AG10803 (cell line): ENCODE results near the gene CD164.
A peak's percentile ranks its signal among the peaks of the same experiment; 100 is the strongest.

Experiments used
- DNase-seq: peaks from one replicate; pipeline ENCODE4 v3.0.0; 2010; ENCODE audit warnings: low read depth
- H3K4me3 ChIP-seq: 2 replicates; pipeline ENCODE4 v1.5.1; 2011; ENCODE audit warnings: mild to moderate bottlenecking, low read length, control low read depth
- TF ChIP-seq, protein P1 (sequence below): conservative IDR thresholded peaks from 2 replicates; pipeline ENCODE4 v1.5.1; 2011; ENCODE audit warnings: mild to moderate bottlenecking, low read length, control low read depth, inconsistent platforms

CD164 gene

DNA sequence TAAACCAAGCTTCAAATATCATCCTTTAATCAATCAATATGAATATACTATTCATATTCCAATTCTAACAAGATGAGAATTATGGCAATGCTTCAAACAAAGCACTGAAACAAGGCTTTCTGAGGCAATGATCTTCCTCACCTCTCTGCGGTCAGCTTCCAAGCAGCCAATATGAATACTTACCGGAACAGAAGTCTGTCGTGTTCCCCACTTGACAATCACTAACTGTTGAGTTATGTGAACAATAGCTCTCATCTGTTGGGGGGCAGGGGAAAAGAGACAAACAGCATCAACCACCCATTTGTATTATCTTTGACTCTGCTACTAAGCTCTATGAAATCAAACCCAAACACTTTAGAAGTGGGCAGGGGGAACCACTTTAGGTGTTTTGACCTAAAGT lies 4.5 kb downstream of the CD164 start:
- TF ChIP-seq, protein P1, sequence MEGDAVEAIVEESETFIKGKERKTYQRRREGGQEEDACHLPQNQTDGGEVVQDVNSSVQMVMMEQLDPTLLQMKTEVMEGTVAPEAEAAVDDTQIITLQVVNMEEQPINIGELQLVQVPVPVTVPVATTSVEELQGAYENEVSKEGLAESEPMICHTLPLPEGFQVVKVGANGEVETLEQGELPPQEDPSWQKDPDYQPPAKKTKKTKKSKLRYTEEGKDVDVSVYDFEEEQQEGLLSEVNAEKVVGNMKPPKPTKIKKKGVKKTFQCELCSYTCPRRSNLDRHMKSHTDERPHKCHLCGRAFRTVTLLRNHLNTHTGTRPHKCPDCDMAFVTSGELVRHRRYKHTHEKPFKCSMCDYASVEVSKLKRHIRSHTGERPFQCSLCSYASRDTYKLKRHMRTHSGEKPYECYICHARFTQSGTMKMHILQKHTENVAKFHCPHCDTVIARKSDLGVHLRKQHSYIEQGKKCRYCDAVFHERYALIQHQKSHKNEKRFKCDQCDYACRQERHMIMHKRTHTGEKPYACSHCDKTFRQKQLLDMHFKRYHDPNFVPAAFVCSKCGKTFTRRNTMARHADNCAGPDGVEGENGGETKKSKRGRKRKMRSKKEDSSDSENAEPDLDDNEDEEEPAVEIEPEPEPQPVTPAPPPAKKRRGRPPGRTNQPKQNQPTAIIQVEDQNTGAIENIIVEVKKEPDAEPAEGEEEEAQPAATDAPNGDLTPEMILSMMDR, result no peak
- H3K4me3 ChIP-seq, result no peak overlapping the region
- no peak for DNase-seq

DNA sequence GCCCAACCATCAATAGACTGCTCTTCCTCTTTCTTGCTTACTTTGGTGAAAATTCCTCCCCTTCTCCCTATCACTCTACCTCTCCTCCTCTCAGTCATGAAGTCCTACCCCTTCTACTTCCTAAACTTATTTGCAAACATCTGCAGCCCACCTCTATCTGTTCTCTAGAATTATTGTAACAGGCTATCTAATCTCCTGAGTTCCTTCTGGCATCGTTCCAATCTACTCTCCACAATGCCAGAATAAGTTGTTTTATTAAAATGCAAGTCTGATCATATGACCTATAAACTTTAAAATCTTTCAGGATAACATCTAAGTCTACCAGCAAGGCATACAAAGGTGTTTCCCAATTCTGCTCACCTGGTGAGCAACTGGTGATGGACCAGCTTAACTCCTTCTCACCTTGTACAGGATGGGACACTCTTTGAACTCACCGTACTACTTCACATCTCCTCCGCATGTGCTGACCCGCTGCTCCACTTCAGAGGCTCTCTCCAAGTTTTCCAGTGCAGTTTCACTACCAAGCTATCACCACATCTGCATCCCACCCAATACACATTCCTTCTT lies 7.9 kb downstream of the CD164 start:
- no peak for DNase-seq
- TF ChIP-seq, protein P1, result no peak
- no peak overlapping the region for H3K4me3 ChIP-seq

DNA sequence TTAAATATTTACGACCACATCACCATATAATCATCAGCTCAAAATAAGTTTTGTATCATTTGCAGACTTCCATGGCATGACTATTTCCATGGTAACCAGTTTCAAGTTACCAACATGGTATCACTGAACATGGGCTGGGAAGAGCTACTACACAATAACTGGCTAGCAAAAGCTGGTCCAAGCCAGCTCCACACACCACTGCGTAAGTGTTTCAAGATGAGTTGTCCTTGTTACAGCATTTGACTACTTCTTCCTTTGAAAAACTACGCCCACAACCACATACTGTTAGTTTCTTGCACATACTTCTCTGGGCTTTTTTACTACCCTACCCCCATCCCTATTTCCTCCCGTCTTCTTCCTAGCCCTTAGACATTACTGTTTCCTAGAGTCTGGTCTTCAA lies 8.5 kb downstream of the CD164 start:
- H3K4me3 ChIP-seq, result no peak overlapping the region
- TF ChIP-seq, protein P1, result no peak
- peak; percentile 26 for DNase-seq

DNA sequence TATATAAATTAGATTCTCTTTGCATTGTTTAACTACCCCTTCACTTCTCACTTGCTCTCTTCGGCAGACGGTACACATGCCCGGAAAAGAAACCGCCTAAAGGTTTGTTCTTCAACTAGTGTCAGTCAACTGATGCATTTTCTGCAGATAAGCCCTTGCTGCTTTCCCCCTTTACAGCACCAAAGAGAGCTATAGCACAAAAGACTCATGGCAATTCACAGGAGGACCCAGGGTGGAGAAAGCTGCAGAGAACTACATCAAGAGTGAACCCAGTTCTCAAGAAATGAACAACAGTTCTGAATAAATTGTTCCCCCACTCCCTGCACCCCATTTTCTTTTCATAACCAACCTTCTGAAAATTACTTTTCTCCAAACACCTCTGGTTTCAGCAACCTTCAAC lies 8.9 kb downstream of the CD164 start:
- TF ChIP-seq, protein P1, result no peak

DNA sequence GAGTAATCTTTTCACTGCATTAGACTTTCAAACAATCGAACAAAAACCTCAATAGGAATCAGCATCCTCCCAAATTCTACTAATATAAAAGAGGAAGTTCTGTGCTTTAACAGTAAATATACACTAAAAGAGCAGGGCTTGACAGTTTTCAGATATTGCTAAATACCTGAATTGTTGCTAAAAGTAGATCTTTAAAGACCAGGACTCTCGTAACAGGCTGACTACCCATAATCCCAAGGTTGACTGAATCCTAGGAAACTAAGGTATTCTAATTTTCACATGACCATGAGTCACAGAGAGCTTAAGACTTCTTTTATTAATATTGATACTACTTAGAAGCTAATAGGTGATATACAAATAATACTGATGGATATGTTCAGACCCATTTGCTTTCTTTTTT lies 10.1 kb downstream of the CD164 start:
- H3K4me3 ChIP-seq, result no peak overlapping the region
- no peak for DNase-seq
- TF ChIP-seq, protein P1, result no peak

More for the DNA sequence above, 8.9 kb downstream of the CD164 start:
- H3K4me3 ChIP-seq, result no peak overlapping the region
- no peak for DNase-seq

DNA sequence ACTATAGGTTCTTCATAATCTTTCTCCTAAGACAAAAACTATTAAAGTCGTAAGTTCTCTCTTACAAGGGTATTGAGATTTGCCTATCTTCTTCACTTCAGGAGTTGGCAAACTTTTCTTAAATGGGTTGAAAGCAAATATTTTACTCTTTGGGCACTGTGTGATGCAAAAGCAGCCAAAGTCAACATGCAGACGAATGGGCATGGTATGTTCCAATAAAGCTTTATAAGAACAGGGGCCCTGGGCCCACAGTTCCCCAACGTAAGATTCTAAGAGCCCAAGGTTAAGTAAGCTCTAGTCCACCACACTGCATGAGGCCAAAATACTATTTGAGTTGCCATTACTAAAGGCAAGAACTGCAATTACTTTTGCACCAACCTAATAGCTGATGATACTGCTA lies 11.5 kb downstream of the CD164 start:
- TF ChIP-seq, protein P1, result no peak
- no peak overlapping the region for H3K4me3 ChIP-seq
- no peak for DNase-seq

DNA sequence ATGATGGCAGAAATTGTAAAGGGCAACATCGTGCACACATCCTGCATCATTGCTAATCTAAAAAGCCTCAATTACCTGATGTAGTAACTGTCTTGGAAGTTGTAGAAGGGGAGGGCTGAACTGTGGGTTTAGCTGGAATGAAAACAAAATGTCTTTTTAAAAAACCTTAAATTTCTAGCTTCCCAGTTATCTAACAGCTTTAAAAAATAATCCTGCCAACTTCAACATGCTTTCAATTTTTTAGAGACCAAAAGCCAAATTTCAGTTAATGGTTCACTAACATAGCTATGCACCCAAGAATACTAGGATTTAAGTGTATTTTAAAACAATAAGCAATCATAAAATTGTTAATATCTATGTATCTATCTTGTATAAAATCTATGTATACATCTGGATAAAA lies 11.9 kb downstream of the CD164 start:
- TF ChIP-seq, protein P1, result no peak
- DNase-seq, result peak; percentile 33
- H3K4me3 ChIP-seq, result no peak overlapping the region
